Measurements from ENCODE around the gene CD84.

DNA sequence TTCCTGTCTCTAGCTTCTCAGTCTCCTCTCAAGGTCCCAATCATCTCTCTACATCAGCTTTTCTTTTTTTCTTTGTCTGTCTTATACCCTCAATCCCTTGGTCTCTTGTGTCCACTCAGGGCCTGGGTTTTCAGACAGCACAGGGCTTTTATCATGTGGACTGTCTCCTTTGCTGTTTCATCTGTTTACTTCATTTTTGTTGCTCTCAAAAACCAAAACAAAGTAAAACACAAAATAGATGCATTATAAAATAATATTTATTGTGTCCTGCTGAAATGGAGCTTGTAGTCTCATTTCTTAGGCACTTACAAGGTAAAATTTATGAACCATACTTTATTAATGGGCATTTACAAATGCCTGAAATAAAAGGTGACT lies 38.5 kb downstream of the CD84 start:
- TF ChIP-seq CTCF (conservative IDR thresholded peaks at IDR 0.05; ENCODE audit: low read depth, low read length) = no peak
- TF ChIP-seq EZH2 (IDR thresholded peaks at IDR 0.05; ENCODE audit: borderline replicate concordance, low read depth, low read length, poor library complexity, severe bottlenecking) = no peak
